Erythroblast (primary cell): Measurements from ENCODE around the gene THADA.

ENCODE experiments used
- GATA1 ChIP-seq: IDR thresholded peaks from 2 replicates; pipeline ENCODE4 v1.6.1; 2011; ENCODE audit warnings: low read depth, mild to moderate bottlenecking, control low read depth, low read length, moderate library complexity
- POLR2A ChIP-seq: IDR thresholded peaks from 2 replicates; pipeline ENCODE4 v1.6.1; 2011; ENCODE audit warnings: mild to moderate bottlenecking, low read length

DNA sequence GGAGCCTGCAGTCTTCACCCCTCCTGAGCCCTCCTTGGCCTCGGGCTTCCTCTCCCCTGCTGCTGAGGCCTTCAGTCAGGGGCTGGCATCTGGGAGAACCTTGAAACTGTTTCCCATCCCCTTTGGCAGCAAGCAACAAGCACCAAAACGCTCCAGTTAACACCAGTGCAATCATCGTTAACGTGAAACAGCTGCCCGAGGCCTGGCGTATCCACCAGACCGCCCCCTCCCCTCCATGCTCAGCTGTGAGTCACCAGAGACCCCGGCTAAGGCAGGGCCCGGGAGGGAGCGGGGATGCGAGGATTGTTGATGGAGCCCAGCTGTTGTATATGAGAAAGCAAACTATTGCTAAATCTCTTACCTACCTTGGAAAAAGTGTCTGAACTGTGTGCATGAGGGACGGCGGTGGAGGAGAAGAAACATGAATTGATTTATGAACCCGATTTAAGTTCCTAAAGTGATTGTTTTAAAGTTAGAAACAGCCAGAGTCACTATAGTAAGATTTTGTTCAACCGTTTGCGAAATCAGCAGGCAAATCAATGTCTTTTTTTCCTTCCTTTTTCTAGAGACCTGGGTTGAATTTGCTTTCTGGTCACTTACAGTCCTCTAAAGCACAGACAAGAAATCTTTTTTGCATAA is 374.6 kb downstream of the THADA start:
- TF ChIP-seq POLR2A, result no peak
- TF ChIP-seq GATA1, result no peak
